ENCODE results near the gene ZSCAN23.
"Not testable (repeated sequence)": the region's sequence is repeated elsewhere in the genome, so short reads cannot be mapped to it uniquely, and the experiment has no call there.

The ZSCAN23 gene

GRCh38 chr6:28443112-28443773 is at the start of gene ZSCAN23:
ZSCAN23 (minus strand) TSS chr6:28443491; CDS start chr6:28436266, 7,225 bp downstream.
- peak; percentile 86 for DNase-seq

- no peak for DNase-seq
Measured at GRCh38 chr6:28491984-28492317, 48.7 kb upstream of the ZSCAN23 start.

- no peak for DNase-seq
Measured at GRCh38 chr6:28490205-28490890, 47.1 kb upstream of the ZSCAN23 start.

- peak; percentile 7 for DNase-seq
Measured at GRCh38 chr6:28489366-28490204, 46.3 kb upstream of the ZSCAN23 start.

- peak; percentile 81 for DNase-seq
Measured at GRCh38 chr6:28488916-28489365, 45.6 kb upstream of the ZSCAN23 start.

GRCh38 chr6:28486988-28487742 is 43.9 kb upstream of the ZSCAN23 start:
- no peak for DNase-seq

- DNase-seq, result no peak
Measured at GRCh38 chr6:28486533-28486932, 43.2 kb upstream of the ZSCAN23 start.

- no peak for DNase-seq
Measured at GRCh38 chr6:28485482-28485881, 42.2 kb upstream of the ZSCAN23 start.

- DNase-seq, result no peak
Measured at GRCh38 chr6:28480253-28480932, 37.1 kb upstream of the ZSCAN23 start.

- DNase-seq, result no peak
Measured at GRCh38 chr6:28478518-28478917, 35.2 kb upstream of the ZSCAN23 start.

GRCh38 chr6:28474441-28475219 is 31.3 kb upstream of the ZSCAN23 start:
- peak; percentile 70 for DNase-seq

- not testable (repeated sequence) for DNase-seq
Measured at GRCh38 chr6:28469153-28469745, 26.0 kb upstream of the ZSCAN23 start.

- DNase-seq, result no peak
Measured at GRCh38 chr6:28468056-28468455, 24.8 kb upstream of the ZSCAN23 start.

- DNase-seq, result no peak
Measured at GRCh38 chr6:28462401-28462800, 19.1 kb upstream of the ZSCAN23 start.

- DNase-seq, result no peak
Measured at GRCh38 chr6:28458568-28458967, 15.3 kb upstream of the ZSCAN23 start.

- DNase-seq, result no peak
Measured at GRCh38 chr6:28449056-28449455, 5.8 kb upstream of the ZSCAN23 start.

GRCh38 chr6:28447512-28447906 is 4.2 kb upstream of the ZSCAN23 start:
- not testable (repeated sequence) for DNase-seq

- no peak for DNase-seq
Measured at GRCh38 chr6:28446818-28447511, 3.7 kb upstream of the ZSCAN23 start.

- not testable (repeated sequence) for DNase-seq
Measured at GRCh38 chr6:28444759-28445158, 1.5 kb upstream of the ZSCAN23 start.

- DNase-seq, result no peak
Measured at GRCh38 chr6:28442586-28442985, 705 bp downstream of the ZSCAN23 start.

Data from NCI-H1694 (cell line).